Measurements from ENCODE around the gene TECPR2.
"Not testable (repeated sequence)": the region's sequence is repeated elsewhere in the genome, so short reads cannot be mapped to it uniquely, and the experiment has no call there.

Gene TECPR2

DNA sequence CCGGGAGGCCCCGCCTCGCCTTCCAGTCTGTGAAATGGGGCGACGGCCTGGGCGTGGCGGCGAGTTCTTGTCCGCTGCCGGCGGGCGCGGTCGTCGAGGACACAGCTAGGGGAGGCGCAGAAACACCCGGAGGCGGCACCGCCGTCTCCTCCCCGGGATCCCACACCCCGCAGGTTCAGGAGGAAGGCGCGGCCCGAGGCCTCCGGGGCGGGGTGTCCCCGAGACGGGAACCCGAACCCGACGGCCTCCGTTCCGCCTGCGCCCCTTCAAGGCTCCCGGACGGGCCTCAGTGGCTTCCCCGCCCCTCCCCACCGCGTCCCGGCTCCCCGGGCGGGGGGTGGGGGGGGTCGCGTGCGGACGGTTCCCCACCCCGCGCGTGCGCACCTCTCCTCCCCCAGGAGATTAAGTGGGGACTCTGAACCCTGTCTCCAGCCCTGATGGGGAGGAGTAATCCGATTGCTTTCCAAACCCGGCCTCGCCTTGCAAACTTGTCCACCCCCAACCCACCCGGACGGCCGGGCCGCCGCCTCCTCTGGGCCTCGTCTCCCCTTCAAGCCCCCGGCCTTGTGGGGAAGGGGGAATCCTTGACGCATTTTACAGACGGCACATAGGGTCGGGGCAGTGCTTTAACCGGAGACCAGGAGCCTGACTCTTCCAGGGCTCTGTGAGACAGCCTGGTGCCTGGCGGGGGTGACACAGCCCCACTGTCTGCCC, 182.2 kb downstream of the TECPR2 start:
- Histone ChIP-seq H3K27me3 (peaks cover 70% of the 10 kb centered on the region), H3K4me1 (ENCODE audit: control insufficient read depth in 1 of 2, insufficient read depth in 1 of 2, low read depth in 1 of 2, low read length in 1 of 2) (peaks cover 11 to 14% of the 10 kb centered on the region in 2 experiments), H3K27ac (no peak overlapping the region), H3K4me3 (ENCODE audit: low read depth in 1 of 2, low read length in 1 of 2) (peak overlapping the region; percentile 35 to 56), H3K9me3 (no peaks in the 10 kb centered on the region), H3K36me3 (no peaks in the 10 kb centered on the region)
- TF ChIP-seq, protein P1, sequence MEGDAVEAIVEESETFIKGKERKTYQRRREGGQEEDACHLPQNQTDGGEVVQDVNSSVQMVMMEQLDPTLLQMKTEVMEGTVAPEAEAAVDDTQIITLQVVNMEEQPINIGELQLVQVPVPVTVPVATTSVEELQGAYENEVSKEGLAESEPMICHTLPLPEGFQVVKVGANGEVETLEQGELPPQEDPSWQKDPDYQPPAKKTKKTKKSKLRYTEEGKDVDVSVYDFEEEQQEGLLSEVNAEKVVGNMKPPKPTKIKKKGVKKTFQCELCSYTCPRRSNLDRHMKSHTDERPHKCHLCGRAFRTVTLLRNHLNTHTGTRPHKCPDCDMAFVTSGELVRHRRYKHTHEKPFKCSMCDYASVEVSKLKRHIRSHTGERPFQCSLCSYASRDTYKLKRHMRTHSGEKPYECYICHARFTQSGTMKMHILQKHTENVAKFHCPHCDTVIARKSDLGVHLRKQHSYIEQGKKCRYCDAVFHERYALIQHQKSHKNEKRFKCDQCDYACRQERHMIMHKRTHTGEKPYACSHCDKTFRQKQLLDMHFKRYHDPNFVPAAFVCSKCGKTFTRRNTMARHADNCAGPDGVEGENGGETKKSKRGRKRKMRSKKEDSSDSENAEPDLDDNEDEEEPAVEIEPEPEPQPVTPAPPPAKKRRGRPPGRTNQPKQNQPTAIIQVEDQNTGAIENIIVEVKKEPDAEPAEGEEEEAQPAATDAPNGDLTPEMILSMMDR (IDR thresholded peaks at IDR 0.05) = no peak

DNA sequence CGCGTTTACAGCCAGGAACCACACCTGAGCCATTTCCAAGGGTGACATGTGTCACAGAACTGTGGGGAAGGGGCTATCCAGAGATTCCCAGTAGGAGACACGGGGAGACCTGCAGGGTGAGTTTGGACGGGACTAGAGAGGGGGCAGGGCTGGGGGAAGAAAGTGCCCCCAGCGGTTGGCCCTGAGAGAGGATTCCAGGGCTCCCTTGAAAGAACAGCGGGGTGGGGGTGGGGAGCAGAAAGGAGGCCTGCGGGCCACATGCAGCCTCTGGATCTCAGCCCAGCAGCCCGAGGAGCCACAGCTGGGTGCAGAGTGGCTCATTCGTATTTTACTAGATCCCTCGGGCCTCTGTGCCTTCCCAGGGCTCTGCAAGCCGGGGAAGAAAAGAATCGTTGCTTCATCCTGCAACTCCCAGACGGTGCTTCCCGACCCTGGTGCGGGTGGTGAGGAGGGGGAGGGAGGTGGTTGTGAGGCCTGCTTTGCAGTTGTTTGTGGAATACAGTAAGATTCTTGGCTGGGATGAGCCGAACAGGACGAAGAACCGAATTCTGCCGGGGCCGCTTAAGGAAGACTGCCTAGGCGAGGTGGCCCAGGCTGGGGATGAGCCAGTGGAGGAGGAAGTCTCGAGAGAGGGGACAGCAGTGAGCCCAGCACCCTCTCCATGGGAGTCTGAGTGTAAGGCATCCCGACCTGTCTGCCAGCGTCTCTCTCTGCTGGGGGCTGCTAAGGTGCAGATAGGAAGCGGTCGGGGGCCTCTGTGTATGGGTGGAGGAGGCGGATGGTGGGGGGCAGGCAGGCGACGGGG, 182.9 kb downstream of the TECPR2 start:
- Histone ChIP-seq H3K27ac (no peak overlapping the region), H3K27me3 (peaks cover 70% of the 10 kb centered on the region), H3K9me3 (no peaks in the 10 kb centered on the region), H3K4me1 (ENCODE audit: control insufficient read depth in 1 of 2, insufficient read depth in 1 of 2, low read depth in 1 of 2, low read length in 1 of 2) (peaks cover 11 to 14% of the 10 kb centered on the region in 2 experiments), H3K4me3 (ENCODE audit: low read depth in 1 of 2, low read length in 1 of 2) (peak overlapping the region in 1 of 2 experiments; percentile 35), H3K36me3 (no peaks in the 10 kb centered on the region)
- TF ChIP-seq, protein P1 (IDR thresholded peaks at IDR 0.05) = no peak

DNA sequence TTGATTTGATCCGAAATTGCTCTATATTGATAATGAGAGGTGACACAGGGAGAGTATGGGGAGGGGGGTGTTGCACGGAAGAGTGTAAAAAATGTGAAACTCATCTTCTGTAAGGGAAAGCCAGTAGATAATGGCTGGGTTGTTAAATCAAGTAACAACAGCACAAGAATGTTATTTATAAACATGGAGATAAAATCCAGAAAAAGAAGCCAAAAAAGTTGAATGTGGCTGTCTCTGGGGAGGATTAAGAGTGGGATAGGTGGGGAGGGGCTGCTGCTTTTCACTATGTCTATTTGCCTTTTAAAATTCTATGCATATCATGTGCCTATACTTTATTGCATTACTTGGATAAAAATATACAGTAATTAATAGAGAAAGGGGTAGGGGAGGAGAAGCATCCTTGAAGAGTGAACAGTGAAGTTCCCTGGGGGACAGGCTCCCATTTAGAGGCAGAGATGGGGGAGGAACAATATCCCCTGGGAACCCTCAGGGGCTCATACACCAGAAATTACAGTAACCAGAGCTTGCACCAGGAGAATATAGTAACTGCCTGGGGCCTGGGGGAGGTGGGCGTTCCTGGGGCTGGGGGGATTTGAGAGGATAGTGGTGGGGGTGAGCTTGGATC, 186.0 kb downstream of the TECPR2 start:
- Histone ChIP-seq H3K4me3 (ENCODE audit: low read depth in 1 of 2, low read length in 1 of 2) (no peak overlapping the region), H3K27ac (no peak overlapping the region), H3K27me3 (peaks cover 50% of the 10 kb centered on the region), H3K9me3 (no peaks in the 10 kb centered on the region), H3K4me1 (ENCODE audit: control insufficient read depth in 1 of 2, insufficient read depth in 1 of 2, low read depth in 1 of 2, low read length in 1 of 2) (peaks cover 11 to 14% of the 10 kb centered on the region in 2 experiments), H3K36me3 (no peaks in the 10 kb centered on the region)
- TF ChIP-seq, protein P1 (IDR thresholded peaks at IDR 0.05) = no peak

DNA sequence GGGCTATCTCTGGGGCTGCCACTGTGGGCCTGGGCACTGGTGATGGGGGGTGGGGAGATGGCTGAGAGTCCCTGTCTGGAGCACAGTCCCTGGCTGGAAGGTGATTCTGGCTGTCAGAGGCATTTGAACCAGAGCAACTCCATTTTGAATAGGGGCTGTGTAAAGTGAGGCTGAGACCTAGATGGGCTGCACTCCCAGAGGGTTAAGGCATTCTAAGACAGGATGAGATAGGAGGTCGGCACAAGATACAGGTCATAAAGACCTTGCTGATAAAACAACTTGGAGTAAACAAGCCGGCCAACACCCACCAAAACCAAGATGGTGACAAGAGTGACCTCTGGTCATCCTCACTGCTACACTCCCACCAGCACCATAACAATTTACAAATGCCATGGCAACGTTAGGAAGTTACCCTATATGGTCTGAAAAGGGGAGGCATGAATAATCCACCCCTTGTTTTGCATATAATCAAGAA, 188.2 kb downstream of the TECPR2 start:
- H3K36me3 ChIP-seq; H3K9me3 ChIP-seq; H3K4me3 ChIP-seq (ENCODE audit: low read depth in 1 of 2, low read length in 1 of 2); H3K27ac ChIP-seq: not testable (repeated sequence)
- Histone ChIP-seq H3K4me1 (ENCODE audit: control insufficient read depth in 1 of 2, insufficient read depth in 1 of 2, low read depth in 1 of 2, low read length in 1 of 2) (peaks cover 9 to 12% of the 10 kb centered on the region in 2 experiments), H3K27me3 (peaks cover 34% of the 10 kb centered on the region)

Measured in neutrophil (primary cell).